Type B pancreatic cell (in vitro differentiated cells): ENCODE measurements around the gene RASEF. TPM values are rescaled to one million over a fixed set of nuclear protein-coding genes. Genes with fewer than 3 reads are reported as not detected.

Experiments used
- DNase-seq: peaks from one replicate; pipeline ENCODE4 v3.0.0; 2021; ENCODE audit warnings: mixed read lengths; ENCODE audit not compliant: unreplicated experiment; ENCODE audit errors: extremely low spot score
- H3K27ac Mint-ChIP-seq: 2 replicates; pipeline ENCODE4 v1.8.0; 2021; ENCODE audit warnings: mild to moderate bottlenecking, mixed read lengths
- H3K27me3 Mint-ChIP-seq: 2 replicates; pipeline ENCODE4 v1.8.0; 2021; ENCODE audit warnings: mixed read lengths
- H3K36me3 Mint-ChIP-seq: 2 replicates; pipeline ENCODE4 v1.8.0; 2021; ENCODE audit warnings: mixed read lengths
- H3K4me1 Mint-ChIP-seq: one replicate; pipeline ENCODE4 v1.8.0; 2021; ENCODE audit warnings: mixed read lengths; ENCODE audit not compliant: unreplicated experiment
- H3K4me3 Mint-ChIP-seq: 2 replicates; pipeline ENCODE4 v1.8.0; 2021; ENCODE audit warnings: mild to moderate bottlenecking, mixed read lengths
- H3K9me3 Mint-ChIP-seq: 2 replicates; pipeline ENCODE4 v1.8.0; 2021; ENCODE audit warnings: mixed read lengths
- CTCF ChIP-seq: fragments of 200-600 bp; sonication (generic); conservative IDR thresholded peaks from 2 replicates; pipeline ENCODE4 v1.5.0; 2021; ENCODE audit warnings: antibody characterized with exemption, mild to moderate bottlenecking
- total RNA-seq: library from RNA; stranded (reverse); gene quantifications from 2 replicates; pipeline ENCODE4 v1.2.1, GENCODE V29; 2021; ENCODE audit warnings: low replicate concordance

Gene RASEF
- total RNA-seq, 1 donor from 2014 or later, result 10.0 TPM

- Mint-ChIP-seq H3K4me1 (peaks cover 4% of the 10 kb centered on the region), H3K36me3 (peaks cover 4% of the 10 kb centered on the region), H3K27me3 (no peaks in the 10 kb centered on the region), H3K27ac (no peak overlapping the region), H3K9me3 (no peaks in the 10 kb centered on the region), H3K4me3 (no peak overlapping the region)
- DNase-seq, result no peak
- TF ChIP-seq CTCF, result no peak
Measured at GRCh38 chr9:83013867-83014605, 48.9 kb downstream of the RASEF start.

- TF ChIP-seq CTCF, result no peak
- Mint-ChIP-seq H3K4me1 (peaks cover 4% of the 10 kb centered on the region), H3K4me3 (no peak overlapping the region), H3K36me3 (peaks cover 4% of the 10 kb centered on the region), H3K27ac (no peak overlapping the region), H3K9me3 (no peaks in the 10 kb centered on the region), H3K27me3 (no peaks in the 10 kb centered on the region)
- DNase-seq, result no peak
Measured at GRCh38 chr9:83012922-83013838, 49.8 kb downstream of the RASEF start.

DNA sequence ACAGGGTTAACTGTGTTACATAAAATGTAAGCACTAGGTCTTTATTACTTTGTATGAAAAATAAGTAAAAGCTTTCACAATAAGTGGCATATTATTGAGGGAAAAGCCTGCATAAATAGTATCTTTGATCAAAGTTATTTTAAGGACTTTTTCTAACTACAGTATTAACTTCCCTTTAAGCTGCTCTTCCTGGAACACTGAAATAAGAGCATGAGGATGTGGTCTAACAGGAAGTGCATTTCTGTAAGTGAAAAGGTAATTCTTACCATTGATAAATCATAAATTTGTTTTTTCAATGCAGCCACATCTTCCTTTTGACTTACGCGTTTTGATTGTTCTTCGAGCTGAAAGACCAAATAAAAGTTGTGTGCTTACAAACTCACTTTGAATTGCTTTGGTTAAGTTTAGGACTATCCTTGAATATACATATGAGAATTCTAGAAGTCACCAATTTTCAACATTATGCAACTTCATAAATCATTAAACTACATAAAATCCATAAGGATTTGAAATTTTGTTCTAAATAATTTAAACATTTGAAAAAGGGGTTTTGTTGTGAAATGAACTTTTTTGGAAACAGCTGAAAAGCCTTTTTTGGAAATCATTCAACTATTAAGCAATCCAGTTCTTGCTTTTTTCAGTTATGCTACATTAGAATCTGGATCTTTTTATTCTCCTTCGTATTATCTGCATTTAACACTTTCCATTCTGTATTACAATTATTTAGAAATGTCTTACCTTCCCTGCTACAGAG, 50.6 kb downstream of the RASEF start:
- no peak for TF ChIP-seq CTCF
- H3K9me3 Mint-ChIP-seq, result no peaks in the 10 kb centered on the region

GRCh38 chr9:83011611-83012010, 51.3 kb downstream of the RASEF start:
- peaks cover 4% of the 10 kb centered on the region for H3K4me1 Mint-ChIP-seq
- H3K27ac Mint-ChIP-seq, result no peak overlapping the region
- TF ChIP-seq CTCF, result no peak
- DNase-seq, result no peak
- H3K9me3 Mint-ChIP-seq, result no peaks in the 10 kb centered on the region
- H3K4me3 Mint-ChIP-seq, result no peak overlapping the region
- peaks cover 10% of the 10 kb centered on the region for H3K36me3 Mint-ChIP-seq
- no peaks in the 10 kb centered on the region for H3K27me3 Mint-ChIP-seq

More for the DNA sequence above, 50.6 kb downstream of the RASEF start:
- Mint-ChIP-seq H3K4me3 (no peak overlapping the region), H3K4me1 (peaks cover 4% of the 10 kb centered on the region), H3K27me3 (no peaks in the 10 kb centered on the region), H3K36me3 (peaks cover 10% of the 10 kb centered on the region), H3K27ac (no peak overlapping the region)
- DNase-seq, result no peak

- H3K27me3 Mint-ChIP-seq, result no peaks in the 10 kb centered on the region
- H3K9me3 Mint-ChIP-seq, result no peaks in the 10 kb centered on the region
- no peak overlapping the region for H3K27ac Mint-ChIP-seq
- peaks cover 4% of the 10 kb centered on the region for H3K4me1 Mint-ChIP-seq
- TF ChIP-seq CTCF, result no peak
- peaks cover 10% of the 10 kb centered on the region for H3K36me3 Mint-ChIP-seq
- H3K4me3 Mint-ChIP-seq, result no peak overlapping the region
- DNase-seq, result no peak
Measured at GRCh38 chr9:83007521-83008300, 55.2 kb downstream of the RASEF start.
